HL-60 (cell line): ENCODE results near the gene PELI2.

ENCODE experiments used
- DNase-seq, 2 experiments: peaks; one replicate each; pipeline ENCODE4 v3.0.0-alpha.2; 2010 to 2020; ENCODE audit warnings: low read depth in 1 of 2, low spot score in 1 of 2
- H3K27ac ChIP-seq: fragments of 250-450 bp; sonication (Bioruptor Pico); replicated peaks from 2 replicates; pipeline ENCODE4 v1.5.1; 2020; ENCODE audit warnings: mild to moderate bottlenecking, moderate library complexity
- H3K27me3 ChIP-seq: fragments of 250-450 bp; sonication (Bioruptor Pico); 2 replicates; pipeline ENCODE4 v1.5.1; 2021; ENCODE audit warnings: mild to moderate bottlenecking, moderate library complexity; ENCODE audit not compliant: insufficient read depth, poor library complexity, severe bottlenecking
- H3K4me3 ChIP-seq: replicated peaks from 2 replicates; pipeline ENCODE4 v1.5.1; 2011; ENCODE audit warnings: mild to moderate bottlenecking, control low read depth, low read length; ENCODE audit not compliant: insufficient read depth
- CTCF ChIP-seq: IDR thresholded peaks from one replicate; pipeline ENCODE4 v1.5.1; 2011; ENCODE audit warnings: low read length, control low read depth, inconsistent platforms; ENCODE audit not compliant: insufficient read depth
- GABPA ChIP-seq: IDR thresholded peaks from 2 replicates; pipeline ENCODE4 v1.6.1; 2012; ENCODE audit warnings: low read depth
- POLR2AphosphoS5 ChIP-seq: IDR thresholded peaks from 2 replicates; pipeline ENCODE4 v1.6.1; 2012; ENCODE audit warnings: low read depth
- REST ChIP-seq: IDR thresholded peaks from 2 replicates; pipeline ENCODE4 v1.6.1; 2012; ENCODE audit warnings: low read depth; ENCODE audit not compliant: insufficient replicate concordance
- SPI1 ChIP-seq: IDR thresholded peaks from 2 replicates; pipeline ENCODE4 v1.6.1; 2012; ENCODE audit warnings: low read depth, mild to moderate bottlenecking, borderline replicate concordance

PELI2 gene

GRCh38 chr14:56224229-56224628, 106.0 kb downstream of the PELI2 start:
- no peaks in the 10 kb centered on the region for H3K27me3 ChIP-seq
- DNase-seq = no peak
- no peak overlapping the region for H3K4me3 ChIP-seq
- TF ChIP-seq POLR2AphosphoS5 (no peak), CTCF (no peak), SPI1 (no peak), REST (no peak), GABPA (no peak)
- no peak overlapping the region for H3K27ac ChIP-seq

- no peak for TF ChIP-seq REST
- Histone ChIP-seq H3K27me3 (no peaks in the 10 kb centered on the region), H3K27ac (no peak overlapping the region), H3K4me3 (no peak overlapping the region)
- no peak for DNase-seq
Observed at GRCh38 chr14:56224691-56225681, 106.8 kb downstream of the PELI2 start.

- Histone ChIP-seq H3K27ac (no peak overlapping the region), H3K4me3 (no peak overlapping the region), H3K27me3 (no peaks in the 10 kb centered on the region)
- no peak for DNase-seq
- no peak for TF ChIP-seq GABPA
- TF ChIP-seq CTCF = no peak
- no peak for TF ChIP-seq SPI1
- TF ChIP-seq POLR2AphosphoS5 = no peak
- TF ChIP-seq REST = no peak
Observed at GRCh38 chr14:56235388-56235787, 117.2 kb downstream of the PELI2 start.
